SK-N-SH (cell line): ENCODE measurements around the gene HOXA6.

Experiments
- POLR2AphosphoS5 ChIP-seq: IDR thresholded peaks from 2 replicates; pipeline ENCODE4 v1.6.1; 2012; ENCODE audit warnings: low read depth, low read length
- SIN3A ChIP-seq: IDR thresholded peaks from 2 replicates; pipeline ENCODE4 v1.6.1; 2012; ENCODE audit warnings: low read depth, mild to moderate bottlenecking, low read length, moderate library complexity, borderline replicate concordance

DNA sequence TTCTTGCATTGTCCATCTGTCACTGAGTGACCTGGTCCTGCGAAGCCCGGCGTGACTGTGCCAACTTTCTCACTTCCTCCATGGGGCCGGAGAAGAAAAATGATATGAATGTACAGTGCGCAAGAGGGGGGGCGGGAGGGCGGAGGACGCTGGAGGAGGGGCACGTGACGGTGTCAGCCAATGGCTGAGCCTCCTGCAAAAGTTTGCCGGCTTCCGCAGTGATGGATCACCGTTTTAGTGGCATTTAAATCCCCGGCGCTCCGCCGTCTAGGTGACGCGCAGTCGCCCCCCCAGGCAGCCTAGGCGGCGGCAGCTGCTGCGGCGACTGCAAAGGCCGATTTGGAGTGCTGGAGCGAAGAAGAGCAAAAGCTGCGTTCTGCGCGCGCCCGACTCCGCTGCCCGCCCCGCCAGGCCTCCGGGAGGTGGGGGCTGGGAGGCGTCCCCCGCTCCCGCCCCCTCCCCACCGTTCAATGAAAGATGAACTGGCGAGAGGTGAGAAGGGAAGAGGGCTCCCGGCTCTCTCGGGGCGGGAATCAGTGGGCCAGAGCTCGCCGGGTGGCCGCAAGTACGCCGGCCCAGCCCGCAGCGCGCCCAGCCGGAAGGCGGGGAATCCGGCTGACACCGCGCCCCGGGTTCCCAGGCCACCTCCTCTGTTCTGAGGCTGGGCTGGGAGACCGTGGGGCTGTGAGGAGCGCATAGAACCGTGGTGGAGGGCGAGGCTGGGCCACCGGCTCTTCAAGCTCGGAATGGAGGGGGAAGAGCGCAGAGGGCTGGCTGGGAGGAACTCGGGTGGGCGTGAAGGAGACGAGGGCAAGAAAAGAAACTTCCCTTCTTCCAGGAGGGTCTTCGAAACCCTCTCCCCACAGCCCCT is 51.4 kb downstream of the HOXA6 start, which contains the start of gene HOXA1:
- no peak for TF ChIP-seq SIN3A
- TF ChIP-seq POLR2AphosphoS5, result no peak
